GM18868 (cell line): ENCODE results near the gene WDR12.
"Not testable (repeated sequence)": the region's sequence is repeated elsewhere in the genome, so short reads cannot be mapped to it uniquely, and the experiment has no call there.

Experiments
- ATAC-seq: cut with Tn5 transposase; IDR thresholded peaks from one replicate; pipeline ENCODE4 v1.9.1; 2021; ENCODE audit warnings: mild to moderate bottlenecking, moderate library complexity; ENCODE audit not compliant: unreplicated experiment

Gene WDR12

DNA sequence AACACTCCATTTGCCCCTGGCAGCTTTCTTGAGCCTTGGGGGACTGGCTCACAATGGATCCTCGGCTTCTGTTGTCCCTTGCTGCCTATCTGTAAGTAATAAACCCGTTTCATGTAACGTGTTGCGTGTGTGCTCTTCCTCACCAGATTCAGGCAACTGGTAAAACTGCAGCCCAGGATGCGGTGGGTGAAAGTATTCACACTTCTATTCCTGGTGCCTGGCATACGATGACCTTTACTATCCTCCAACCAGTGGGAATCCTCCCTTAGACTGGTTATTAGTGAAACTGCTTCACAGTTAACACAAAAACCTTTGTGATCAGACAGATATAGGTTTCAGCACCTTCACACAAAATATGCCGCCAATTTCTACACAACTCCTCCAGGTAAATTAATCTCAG is 26.3 kb downstream of the WDR12 start:
- no peak for ATAC-seq

DNA sequence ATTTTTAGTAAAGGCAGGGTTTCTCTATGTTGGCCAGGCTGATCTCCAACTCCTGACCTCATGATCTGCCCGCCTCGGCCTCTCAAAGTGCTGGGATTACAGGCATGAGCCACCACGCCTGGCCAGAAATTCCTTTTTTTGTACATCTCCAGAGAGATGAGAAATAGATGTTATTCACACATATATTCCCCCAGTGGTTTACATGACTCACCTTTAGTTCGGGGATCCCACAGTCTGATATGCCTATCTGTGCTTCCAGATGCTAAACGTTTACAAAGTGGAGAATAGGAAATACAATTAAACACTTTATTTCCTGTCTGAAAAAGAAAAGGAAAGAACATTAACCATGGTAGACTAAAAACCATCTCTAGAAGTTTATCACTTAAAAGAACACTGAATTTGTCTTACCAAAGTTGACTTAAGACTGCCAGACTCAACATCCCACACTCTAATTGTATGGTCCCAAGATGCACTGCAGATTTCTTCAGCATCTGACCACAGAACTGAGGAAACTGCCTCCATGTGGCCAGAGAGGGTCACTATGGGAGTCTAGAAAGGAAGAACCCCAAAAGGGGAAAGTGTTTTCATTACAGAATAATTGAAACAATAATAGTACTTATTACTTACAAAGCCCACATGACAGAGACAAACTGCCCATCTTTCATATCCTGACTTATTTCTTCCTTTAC is 27.3 kb downstream of the WDR12 start:
- ATAC-seq, result no peak

DNA sequence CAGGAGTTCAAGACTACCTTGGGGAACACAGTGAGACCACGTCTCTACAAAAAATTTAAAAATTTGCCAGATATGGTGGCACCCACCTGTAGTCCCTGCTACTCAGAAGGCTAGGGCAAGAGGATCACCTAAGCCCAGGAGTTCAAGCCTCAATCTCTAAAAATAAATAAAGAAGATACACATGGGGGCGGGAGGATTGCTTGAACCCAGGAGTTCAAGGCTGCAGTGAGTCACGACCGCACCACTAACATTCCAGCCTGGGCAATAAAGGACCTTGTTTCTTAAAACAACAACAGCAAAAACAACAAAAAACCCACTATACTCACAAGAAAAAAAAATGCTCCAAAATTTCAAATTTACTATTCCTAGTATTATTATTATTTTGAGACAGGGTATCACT is 29.9 kb downstream of the WDR12 start:
- ATAC-seq, result no peak

DNA sequence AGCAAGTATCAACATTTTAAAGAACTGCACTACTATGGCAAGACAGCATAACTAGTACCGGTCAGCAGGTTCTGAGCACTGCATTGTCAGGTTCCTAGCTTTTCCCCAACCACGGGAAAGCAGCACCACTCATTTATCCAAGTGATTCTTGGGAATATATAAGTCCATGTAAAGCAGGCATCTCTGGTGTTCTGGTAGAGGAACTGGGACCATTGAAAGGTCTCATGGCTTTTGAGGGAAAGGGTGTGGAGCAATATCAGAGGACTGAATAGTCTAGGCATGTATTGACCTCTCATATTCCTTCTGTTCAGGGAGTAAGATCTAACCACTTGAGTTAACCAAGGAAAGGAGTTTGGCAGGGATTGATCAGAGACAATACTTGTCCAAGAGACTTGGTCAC is 33.8 kb downstream of the WDR12 start:
- no peak for ATAC-seq

DNA sequence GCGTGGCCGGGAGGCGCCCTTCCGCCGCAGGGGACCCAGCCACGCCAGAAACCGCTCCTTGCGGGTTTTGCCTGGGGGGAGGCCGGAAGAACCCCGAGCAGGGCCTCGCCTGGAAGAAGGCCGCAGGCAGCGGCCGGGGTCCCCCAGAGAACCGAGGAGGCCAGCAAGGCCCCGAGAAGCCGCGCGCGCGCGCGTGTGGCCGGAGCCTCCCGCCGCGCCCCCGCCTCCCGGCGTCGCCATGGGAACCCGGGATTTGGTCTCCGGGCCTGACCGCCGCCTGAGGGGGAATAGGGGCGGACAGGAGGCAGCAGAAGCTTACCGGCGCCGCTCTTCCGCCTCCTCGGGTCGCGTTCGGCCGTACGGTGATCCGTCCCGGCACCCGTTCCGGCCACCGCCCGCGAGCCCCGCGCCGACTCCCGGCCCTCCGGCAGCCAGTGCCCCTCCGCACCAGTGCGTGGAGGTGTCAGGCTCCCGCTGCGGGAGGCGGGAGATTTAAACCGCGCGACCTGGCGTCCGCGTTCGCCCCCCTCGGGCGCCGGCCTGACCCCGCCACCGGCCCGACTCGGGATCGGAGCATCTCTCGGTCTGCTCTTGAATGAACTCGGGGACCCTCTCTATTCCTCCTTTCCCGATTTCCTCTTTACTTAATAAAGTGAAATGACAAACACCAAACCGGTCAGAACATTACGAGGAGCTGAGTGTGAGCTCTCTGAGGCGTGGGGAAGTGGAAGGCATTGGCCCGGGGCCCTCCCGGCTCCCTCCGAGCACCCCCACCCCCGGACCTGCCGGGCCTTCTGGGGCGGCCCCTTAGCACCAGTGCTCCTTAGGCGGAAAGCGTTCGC is 40.0 kb downstream of the WDR12 start, which contains the start of gene ICA1L:
Gene ICA1L (minus strand): TSS at position 467 of the 842 bp plus-strand sequence. CDS start 42,757 bp downstream, outside the sequence.
- peak; percentile 54 for ATAC-seq

DNA sequence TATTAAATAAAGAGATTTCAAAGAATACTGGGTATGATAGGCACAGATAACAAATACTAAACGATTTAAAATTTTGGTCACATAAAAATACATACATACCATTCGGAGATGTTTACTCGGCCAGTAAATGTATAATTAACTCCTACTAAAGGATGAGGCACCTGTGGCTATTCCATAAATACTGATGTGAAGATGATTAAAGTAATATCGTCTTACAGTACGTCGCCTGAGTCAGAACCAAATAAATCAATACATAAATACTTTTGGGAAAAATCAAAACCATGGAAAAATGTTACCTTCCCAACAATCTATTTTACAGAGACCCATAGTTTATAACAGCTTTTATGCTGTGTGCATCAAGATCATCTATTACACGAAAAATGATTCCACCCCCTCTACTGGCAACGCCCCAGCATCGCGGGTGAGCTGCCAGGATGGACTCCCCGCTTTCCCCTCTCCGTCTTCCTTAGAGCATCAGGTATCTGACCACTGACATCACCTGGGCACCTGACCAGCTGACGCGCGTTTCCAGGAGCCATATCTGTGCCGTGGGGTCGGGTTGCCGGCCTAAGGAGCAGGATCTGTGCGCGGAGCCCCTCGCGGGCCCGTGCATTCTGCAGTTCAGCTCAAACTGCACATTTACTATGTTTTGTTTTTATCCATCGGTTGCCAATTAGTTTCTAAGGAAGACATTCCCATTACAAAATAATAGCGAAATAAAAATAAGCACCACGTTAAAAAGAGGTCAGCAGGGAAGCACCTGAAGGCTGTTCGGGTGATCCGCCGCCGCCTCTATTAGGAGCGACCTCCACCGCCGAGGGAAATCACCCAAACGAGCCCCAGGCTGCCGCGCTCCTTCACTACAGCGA is 40.8 kb downstream of the WDR12 start:
- ATAC-seq, result peak; percentile 77

DNA sequence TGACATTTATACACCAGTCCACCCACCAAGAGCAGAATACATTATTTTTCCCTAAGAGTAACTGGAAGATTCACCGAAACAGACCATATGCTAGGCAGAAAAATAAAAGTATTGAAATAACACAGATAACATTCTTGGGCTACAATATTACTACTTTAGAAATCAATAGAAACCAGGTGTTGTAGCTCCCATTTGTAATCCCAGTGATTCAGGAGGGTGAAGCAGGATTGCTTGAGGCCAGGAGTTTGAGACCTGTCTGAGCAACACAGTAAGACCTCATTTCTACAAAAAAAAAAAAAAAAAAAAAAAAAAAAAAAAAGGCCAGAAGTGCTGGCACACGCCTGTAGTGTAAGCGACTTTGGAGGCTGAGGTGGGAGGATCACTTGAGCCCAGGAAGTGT is 49.5 kb downstream of the WDR12 start:
- ATAC-seq, result no peak

DNA sequence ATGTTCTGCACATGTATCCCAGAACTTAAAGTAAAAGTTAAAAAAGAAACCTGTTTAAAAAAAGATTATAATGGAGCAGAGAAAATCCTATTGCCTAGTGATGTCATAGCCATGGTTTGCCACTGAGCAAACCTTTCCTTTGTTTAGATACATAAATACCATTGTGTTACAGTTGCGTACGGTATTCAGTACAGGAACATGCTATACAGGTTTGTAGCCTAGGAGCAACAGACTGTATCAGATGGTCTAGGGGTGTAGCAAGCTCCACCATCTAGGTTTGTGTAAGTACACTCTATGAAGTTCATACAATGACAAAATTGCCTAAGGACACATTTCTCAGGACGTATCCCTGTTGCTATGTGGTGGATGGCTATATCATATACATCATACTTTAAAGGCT is 52.9 kb downstream of the WDR12 start:
- no peak for ATAC-seq

DNA sequence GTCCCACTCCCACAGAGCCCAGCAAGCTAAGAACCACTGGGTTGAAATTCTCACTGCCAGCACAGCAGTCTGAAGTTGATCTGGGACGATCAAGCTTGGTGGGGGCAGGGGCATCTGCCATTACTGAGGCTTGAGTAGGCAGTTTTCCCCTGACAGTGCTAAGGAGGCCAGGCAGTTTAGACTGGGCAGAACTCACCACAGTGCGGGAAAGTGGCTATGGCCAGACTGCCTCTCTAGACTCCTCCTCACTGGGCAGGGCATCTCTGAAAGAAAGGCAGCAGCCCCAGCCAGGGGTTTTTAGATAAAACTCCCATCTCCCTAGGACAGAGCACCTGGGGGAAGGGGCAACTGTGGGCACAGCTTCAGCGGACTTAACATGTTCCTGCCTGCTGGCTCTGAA is 62.1 kb downstream of the WDR12 start:
- ATAC-seq, result not testable (repeated sequence)

DNA sequence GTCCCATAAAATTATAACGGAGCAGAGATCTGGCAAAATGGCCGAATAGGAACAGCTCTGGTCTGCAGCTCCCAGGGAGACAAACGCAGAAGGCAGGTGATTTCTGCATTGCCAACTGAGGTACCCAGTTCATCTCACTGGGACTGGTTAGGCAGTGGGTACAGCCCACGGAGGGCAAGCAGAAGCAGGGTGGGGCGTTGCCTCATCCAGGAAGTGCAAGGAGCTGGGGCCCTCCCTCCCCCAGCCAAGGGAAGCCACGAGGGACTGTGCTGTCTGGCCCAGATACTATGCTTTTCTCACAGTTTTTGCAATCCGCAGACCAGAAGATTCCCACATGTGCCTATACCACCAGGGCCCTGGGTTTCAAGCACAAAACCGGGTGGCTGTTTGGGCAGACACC is 62.7 kb downstream of the WDR12 start:
- no peak for ATAC-seq

DNA sequence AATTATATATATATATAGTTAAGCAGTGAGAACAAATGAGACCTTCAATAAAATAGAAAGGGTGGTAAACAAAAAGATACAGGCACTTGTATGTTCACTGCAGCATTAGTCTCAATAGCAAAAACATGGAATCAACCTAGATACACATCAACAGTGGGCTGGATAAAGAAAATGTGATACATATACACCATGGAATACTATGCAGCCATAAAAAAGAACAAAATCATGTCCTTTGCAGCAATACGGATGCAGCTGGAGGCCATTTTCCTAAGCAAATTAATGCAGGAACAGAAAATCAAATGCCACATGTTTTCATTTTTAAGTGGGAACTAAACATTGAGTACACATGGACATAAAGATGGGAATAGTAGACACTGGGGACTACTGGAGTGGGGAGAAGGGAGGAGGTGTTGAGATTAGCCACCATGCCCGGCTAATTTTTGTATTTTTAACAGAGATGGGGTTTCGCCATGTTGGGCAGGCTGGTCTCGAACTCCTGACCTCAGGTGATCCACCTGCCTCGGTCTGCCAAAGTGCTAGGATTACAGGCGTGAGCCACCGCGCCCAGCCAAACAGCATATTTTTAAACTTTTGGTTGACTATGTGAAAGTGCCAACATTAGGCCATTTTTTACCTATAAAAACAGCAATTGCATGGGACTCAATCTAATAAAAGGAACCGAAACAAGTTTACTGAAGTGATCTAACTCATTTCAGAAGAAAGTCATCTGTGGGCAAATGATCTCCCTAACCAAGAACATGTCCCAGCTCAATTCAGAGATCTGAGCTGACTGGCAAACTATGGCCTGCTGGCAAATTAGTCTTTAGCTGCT is 63.6 kb downstream of the WDR12 start:
- ATAC-seq, result peak; percentile 92

DNA sequence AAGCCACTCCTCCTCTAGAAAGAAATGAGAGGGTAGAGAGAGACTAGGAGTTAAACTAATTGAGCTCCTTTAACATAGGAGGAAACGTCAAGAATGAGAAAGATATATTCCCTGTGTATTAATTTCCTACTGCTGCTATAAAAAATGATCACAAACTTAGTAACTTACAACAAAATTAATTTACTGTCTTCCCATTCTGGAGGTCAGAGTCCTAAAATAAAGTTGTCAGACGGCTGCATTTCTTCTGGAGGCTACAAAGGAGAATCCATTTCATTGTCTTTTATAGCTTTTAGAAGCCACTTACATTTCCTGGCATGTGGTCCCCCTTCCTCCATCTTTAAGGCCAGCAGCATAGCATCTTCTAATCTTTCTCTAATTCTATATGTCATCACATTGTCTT is 66.8 kb downstream of the WDR12 start:
- ATAC-seq, result no peak

DNA sequence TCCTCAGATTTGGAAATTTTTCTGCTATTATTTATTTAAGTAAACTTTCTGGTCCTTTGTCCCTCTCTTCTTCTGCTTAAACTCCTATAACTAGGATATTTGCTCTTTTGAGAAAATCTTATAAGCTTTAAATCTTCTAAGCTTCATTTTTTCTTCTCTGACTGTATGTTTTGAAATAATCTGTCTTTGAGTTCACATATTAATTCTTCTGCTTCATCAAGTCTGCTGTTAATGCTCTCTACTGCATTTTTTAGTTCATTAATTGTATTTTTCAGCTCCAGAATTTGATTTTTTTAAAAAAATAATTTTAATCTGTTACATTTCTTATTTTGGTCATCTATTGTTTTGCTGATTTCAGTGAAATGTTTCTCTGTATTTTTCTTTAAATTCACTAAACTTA is 68.8 kb downstream of the WDR12 start:
- ATAC-seq, result no peak

DNA sequence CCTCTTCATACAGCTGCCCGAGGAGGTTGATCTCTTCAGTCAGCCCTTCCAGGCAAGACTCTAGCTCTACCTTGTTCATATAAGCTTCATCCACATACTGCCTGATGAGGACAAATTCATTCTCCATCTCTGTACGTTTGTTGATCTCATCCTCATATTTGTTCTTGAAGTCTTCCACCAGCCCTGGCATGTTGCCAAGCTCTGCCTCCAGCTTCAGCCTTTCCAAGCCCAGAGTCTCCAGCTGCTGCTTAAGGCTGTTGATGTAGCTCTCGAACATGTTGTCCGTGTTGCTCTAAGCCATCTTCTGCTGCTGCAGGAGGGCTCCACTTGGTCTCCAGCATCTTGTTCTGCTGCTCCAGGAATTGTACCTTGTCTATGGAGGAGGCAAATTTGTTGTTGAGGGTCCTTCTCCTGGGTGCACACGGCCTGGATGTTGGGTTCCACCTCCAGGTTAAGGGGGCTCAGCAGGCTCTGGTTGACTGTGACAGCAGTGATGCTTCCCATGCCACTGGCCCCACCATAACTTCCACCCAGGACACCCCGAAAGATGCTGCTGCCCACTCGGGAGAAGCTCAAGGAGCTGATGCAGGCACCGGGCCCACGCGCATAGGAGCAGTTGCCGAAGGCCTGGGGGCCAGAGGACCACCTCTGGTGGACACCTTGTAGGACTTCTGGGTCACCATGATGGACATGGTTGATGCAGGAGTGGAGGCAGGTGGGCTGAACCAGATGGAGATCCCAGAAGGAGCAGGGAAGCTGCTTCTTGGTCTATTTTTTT is 70.2 kb downstream of the WDR12 start:
- no peak for ATAC-seq

DNA sequence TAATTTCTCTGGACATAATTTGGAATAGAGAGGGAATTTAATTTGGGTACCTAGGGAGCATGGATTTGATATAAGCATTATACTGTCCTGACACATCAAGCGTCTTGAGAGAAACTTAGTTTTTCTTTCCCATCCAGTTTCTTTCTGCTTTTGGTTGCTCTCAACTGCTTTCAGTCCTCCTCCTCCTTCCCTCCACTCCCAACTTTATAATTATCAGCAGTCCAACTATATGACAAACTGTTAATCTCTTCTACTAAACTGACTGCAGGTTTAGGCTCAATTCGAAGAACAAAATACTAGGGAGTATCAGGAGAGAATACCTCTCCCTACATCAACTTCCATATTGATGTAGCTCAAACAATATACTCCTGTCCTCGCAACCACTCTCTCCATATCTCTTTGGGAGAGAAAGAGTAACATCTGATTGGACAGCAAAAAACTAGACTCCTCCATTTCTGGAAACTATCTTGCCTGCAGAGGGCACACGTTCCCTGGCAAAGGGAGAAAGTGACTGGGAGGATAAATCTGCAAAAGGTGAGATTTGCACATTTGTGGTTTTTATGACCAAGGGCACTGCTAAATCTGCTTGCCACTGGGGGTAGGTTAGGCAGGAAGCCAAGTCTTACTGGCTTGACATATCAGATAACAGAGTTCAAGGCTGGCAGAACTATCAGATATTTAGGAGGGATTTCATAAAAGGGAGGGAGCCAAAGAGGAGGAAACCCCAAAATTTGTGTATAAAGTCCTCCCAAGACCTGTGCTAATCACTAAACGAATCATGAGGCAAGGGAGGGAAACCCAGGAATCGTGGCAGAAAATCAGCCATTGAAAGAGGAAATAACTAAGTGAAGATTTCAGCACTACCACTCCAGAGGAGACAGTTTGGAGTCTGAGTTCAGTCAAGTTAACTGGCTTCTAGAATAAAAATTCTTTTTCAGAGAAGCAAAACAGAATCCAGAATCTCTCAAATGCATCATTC is 79.9 kb downstream of the WDR12 start:
- no peak for ATAC-seq

DNA sequence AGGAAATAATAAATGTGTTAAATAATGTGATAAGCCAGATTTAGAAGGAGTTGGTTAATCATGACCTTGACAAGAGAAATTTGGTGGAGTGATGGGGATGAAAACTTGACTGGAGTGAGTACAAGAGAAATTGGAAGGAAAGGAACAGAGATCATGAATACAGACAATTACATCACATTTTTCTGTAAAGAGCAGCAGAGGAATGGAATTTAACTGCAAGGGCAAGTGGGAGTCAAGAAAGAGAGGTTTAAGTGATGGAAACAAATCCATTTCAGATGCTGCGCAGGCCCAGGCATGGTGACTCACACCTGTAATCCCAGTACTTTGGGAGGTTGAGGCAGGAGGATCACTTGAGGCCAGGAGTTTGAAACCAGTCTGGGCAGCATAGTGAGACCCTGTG is 86.6 kb downstream of the WDR12 start:
- ATAC-seq, result no peak
